LNCaP clone FGC (cell line): ENCODE measurements around the gene SCARB1.

Experiments
- DNase-seq: peaks from one replicate; pipeline ENCODE4 v3.0.0-alpha.2; 2011; ENCODE audit warnings: low read depth
- H3K4me3 ChIP-seq: 2 replicates; pipeline ENCODE4 v1.5.1; 2011; ENCODE audit warnings: mild to moderate bottlenecking, low read depth, low read length, control low read depth
- TF ChIP-seq, protein P1 (sequence below): IDR thresholded peaks from 2 replicates; pipeline ENCODE4 v1.5.1; 2012; ENCODE audit warnings: mild to moderate bottlenecking; ENCODE audit not compliant: control insufficient read depth, insufficient read depth; ENCODE audit errors: extremely low read depth

SCARB1 gene

DNA sequence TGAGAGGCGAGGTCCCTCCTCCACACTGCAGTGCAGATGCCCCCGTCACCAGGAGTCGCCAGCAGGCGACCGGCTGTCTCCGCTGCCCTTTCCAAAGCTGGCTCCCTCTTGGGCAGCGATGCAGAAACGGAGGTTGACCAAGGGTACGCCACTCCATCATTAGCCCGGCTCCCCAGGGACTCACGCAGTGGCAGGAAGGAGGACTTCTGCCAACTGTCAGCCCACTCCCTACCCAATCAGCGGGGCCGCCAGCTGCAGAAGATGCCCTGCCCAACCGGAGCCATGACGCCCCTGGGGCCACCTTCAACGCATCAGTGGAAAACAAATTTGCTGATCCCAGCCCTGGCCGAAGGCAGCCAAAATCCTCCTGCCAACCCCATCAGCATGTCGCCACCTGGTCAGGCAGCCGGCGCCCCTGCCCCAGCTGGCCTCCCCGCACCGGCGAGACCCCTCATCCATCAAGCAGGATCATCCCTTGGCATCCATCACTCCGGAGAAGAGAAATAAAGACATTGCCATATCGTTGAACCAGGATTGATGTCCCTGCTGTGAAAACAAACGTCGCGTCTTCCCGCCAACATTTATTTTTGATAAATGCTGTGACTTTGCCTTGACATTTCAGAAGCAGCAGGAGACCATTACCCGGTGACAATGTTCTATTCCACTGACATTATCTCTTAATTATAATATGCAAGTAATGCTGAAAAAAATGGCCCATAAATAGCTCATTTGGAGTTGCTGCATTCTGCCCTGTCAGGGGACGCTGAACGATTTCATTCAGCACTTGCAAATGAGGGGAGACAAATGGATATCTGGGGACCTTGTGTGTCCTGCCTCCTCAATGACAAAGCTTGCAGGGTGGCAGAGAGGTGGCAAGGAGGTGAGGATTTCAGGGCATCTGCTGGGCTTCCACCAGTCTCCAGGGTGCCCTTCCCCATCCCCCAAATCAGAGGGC lies 105.1 kb downstream of the SCARB1 start:
- TF ChIP-seq, protein P1, sequence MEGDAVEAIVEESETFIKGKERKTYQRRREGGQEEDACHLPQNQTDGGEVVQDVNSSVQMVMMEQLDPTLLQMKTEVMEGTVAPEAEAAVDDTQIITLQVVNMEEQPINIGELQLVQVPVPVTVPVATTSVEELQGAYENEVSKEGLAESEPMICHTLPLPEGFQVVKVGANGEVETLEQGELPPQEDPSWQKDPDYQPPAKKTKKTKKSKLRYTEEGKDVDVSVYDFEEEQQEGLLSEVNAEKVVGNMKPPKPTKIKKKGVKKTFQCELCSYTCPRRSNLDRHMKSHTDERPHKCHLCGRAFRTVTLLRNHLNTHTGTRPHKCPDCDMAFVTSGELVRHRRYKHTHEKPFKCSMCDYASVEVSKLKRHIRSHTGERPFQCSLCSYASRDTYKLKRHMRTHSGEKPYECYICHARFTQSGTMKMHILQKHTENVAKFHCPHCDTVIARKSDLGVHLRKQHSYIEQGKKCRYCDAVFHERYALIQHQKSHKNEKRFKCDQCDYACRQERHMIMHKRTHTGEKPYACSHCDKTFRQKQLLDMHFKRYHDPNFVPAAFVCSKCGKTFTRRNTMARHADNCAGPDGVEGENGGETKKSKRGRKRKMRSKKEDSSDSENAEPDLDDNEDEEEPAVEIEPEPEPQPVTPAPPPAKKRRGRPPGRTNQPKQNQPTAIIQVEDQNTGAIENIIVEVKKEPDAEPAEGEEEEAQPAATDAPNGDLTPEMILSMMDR: no peak
- DNase-seq: no peak
- no peak overlapping the region for H3K4me3 ChIP-seq

DNA sequence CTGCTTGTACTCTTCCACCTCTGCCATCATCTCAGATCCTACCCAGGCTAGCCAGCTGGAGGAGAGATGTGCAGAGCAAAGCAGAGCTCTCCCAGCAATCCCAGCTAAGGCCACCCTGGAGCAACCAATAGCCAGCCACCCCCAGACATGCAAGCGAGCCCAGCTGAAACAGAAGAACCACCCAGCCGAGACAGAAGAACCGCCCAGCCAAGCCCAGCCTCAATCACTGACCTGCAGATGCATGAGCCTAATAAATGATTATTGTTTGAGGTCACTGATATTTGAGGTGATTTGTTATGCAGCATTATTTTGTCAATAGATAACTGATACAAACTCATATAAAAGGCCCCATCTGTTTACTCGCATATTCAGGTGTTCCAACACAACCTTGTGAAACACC lies 106.3 kb downstream of the SCARB1 start:
- no peak overlapping the region for H3K4me3 ChIP-seq
- TF ChIP-seq, protein P1: no peak
- DNase-seq: no peak

DNA sequence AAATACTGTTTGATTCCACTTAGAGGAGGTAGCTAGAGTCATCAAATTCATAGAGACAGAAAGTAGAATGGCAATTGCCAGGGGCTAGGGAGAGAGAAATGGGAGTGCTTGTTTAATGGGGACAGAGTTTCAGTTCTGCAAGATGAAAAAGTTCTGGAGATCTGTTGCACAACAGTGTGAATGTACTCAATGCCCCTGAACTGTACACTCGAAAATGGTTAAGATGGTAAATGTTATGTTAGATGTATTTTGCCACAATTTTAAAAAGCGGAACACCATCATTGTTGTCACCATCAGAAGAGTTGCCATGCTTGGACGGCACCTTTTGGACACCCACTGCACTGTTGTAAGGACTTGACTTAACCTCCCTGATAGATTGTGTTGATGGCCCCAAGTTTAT lies 106.9 kb downstream of the SCARB1 start:
- no peak overlapping the region for H3K4me3 ChIP-seq
- DNase-seq: no peak
- TF ChIP-seq, protein P1: no peak

DNA sequence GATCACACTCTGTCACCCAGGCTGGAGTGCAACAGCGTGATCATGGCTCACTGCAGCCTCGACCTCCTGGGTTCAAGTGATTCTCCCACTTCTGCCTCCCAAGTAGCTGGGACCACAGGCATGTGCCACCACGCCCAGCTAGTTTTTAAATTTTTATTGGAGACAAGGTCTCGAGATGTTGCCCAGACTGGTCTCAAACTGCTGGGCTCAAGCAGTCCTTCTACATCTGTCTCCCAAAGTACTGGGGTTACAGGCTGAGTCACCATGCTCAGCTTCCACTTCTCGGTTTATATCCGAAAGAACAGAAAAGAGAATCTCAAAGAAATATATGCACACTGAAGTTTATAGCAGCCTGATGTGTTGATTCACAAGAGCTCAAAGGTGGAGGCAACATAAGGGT lies 107.5 kb downstream of the SCARB1 start:
- no peak overlapping the region for H3K4me3 ChIP-seq
- no peak for DNase-seq
- TF ChIP-seq, protein P1: no peak

DNA sequence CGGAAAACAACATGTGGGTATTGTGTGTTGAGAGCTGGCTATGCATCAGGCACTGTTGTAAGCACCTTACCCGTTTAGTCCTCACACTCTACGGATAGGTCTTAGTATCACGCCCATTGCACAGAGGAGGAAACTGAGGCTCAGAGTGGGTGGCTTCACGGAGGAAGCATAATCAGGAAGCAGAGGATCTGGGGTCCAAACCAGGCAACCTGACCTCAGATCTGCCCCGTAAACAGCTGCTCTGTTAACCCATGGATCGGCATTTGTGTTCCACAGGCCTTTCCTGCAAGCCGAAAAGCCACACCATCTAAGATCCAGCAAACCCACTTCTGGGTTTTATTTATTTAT lies 107.9 kb downstream of the SCARB1 start:
- TF ChIP-seq, protein P1: no peak
- no peak overlapping the region for H3K4me3 ChIP-seq
- no peak for DNase-seq

DNA sequence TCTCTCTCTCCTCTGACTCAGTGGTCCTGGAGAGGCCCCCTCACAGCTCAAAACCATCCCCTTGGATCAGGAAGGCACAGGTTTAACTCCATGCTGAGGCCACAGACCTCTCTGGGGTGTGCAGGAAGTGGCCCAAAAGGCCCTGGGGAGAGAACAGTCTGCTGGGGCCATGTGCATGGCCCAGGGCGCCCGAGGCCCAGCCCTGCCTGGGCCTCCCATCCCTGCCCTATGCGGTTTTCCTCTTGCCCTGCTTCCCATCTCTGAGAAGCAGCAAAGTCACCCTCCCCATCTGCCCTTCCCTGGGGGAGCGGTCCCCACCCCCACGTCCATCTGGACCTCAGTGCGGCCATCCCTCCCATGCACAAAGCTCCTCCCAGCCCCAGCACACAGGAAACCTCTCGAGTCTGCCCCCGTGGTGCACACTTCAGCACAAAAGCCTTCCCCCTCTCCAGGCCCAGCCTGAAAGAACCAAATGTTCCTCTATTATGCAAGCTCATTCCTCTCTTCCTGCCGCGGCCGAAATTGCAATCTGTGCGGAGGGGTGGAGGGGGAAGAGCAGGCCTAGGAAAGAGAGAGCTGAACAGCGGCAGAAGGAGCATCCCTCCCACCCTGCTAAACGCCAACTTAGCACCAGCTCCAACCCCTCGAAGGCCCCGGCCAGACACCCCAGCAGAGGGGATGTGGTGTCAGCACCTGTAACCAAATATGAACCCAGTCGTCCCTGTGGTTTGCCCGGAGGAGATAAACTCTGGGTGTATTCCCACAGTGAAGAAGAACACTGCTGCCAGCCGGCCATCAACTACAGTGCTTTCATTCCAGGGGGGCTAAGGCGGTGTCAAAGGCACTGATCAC lies 108.5 kb downstream of the SCARB1 start:
- no peak overlapping the region for H3K4me3 ChIP-seq
- DNase-seq: no peak

More for the DNA sequence above, 108.5 kb downstream of the SCARB1 start:
- TF ChIP-seq, protein P1: no peak
